HG03342 (cell line): ENCODE data around the gene MYO15B.

ENCODE experiments used
- ATAC-seq: cut with Tn5 transposase; IDR thresholded peaks from one replicate; pipeline ENCODE4 v1.9.1; 2021; ENCODE audit warnings: mild to moderate bottlenecking, moderate library complexity; ENCODE audit not compliant: unreplicated experiment

The MYO15B gene

DNA sequence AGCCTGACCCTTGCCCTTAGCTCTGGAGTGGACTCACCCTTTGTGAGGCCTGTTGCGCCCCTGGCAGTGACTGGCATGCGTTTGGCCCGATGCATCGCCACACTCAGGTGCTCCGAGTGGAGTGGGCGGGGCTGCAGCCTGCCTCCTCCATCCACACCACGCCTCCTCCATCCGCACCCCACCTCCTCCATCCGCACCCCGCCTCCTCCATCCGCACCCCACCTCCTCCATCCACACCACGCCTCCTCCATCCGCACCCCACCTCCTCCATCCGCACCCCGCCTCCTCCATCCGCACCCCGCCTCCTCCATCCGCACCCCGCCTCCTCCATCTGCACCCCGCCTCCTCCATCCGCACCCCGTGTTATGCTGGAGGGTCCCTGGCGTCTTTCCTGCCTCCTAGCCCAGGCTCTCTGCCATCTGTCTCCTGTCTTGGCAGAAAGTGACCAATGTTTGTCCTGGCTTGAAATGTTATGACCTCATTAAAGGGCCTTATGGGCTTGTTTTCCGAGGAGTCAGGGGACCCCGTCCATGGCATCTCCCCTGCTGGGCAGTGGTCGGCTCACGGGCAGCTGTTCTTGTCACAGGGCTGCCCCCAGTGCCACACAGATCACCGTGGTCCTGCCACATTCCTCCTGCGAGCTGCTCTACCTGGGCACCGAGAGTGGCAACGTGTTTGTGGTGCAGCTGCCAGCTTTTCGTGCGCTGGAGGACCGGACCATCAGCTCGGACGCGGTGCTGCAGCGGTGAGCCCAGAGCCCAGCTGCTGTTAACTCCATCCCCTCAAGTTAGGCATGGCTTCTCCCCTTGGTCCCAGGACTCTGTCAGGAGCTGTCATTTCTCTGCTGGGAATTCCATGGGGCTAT, 28.7 kb upstream of the MYO15B start:
- no peak for ATAC-seq

- no peak for ATAC-seq
Measured at GRCh38 chr17:75559958-75560533, 27.6 kb upstream of the MYO15B start.

- no peak for ATAC-seq
Measured at GRCh38 chr17:75561927-75562603, 25.5 kb upstream of the MYO15B start.

GRCh38 chr17:75563063-75563758, 24.4 kb upstream of the MYO15B start:
- ATAC-seq = no peak

DNA sequence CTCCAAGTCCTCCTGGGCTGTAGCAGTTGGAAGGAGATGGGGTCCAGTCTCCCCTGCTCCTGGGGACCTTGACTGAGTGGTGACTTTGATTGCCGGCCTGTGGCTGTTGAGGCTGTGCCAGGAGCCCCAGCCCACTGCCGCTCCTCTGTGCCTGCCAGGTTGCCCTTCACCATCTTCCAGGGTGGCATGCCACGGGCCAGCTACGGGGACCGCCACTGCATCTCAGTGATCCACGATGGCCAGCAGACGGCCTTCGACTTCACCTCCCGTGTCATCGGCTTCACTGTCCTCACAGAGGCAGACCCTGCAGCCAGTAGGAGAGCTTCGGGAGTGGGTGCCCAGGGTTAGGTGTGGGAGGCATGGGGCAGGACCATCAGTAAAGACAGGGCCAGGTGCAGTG, 23.4 kb upstream of the MYO15B start:
- no peak for ATAC-seq

GRCh38 chr17:75565066-75565465, 22.5 kb upstream of the MYO15B start:
- ATAC-seq = no peak

DNA sequence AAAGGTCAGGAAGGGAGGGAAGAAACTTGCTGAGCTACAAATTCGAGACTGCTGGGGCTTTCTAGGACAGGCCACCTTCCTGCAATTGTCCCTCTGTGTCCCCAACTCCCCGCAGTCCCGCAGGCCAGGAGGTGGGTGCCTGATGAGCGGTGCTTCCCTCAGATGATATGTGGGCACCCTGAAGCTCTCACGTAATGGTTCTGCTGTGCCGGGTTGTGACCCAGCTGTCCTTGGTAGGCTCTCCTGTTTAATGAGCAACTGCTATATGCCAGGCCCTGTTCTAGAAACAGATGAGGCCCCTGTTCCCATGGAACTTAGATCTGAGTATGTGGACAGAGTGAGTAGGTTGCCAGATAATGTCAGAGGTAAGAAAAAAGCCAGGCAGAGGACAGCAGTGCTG, 22.0 kb upstream of the MYO15B start:
- no peak for ATAC-seq

DNA sequence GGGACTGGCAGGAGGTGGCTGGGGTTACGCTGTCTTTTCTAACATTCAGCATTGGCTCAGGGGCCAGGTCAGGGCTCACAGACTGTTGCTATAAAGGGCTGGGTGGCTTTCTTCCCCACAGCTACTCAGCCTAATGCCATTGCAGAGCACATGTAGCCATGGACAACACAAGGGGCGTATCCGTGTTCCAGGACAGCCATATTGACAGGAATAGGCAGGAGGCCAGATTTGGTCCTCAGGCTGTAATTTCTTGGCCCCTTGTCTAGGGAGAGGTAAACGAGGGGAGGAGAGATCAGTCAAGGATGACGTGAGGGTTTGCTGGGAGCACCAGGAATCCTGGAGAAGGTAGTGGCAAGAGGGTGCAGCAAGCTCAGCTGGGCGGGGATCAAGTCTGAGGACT, 21.2 kb upstream of the MYO15B start:
- no peak for ATAC-seq

GRCh38 chr17:75566834-75567233, 20.8 kb upstream of the MYO15B start:
- no peak for ATAC-seq

DNA sequence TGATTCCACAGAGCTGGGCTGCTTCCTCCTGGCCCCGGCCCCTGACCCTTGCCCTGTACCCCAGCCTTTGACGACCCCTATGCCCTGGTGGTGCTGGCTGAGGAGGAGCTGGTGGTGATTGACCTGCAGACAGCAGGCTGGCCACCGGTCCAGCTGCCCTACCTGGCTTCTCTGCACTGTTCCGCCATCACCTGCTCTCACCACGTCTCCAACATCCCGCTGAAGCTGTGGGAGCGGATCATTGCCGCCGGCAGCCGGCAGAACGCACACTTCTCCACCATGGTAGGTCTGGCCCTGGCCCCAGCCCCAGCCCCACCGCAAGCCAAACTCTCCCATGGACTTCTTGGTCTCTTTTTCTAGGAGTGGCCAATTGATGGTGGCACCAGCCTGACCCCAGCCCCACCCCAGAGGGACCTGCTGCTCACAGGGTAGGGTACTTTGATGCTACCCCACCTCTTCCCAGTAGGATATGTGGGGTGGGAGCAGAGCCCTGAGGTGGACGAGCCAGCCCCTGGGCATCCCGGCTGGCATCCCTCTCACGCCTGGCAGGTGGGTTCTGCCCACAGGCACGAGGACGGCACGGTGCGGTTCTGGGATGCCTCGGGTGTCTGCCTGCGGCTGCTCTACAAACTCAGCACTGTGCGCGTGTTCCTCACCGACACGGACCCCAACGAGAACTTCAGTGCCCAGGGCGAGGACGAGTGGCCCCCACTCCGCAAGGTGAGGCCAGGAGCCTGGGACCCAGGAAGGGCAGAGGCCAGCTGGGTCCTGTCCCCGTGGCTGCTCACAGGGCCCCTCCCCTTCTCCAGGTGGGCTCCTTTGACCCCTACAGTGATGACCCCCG, 19.0 kb upstream of the MYO15B start:
- ATAC-seq = no peak

DNA sequence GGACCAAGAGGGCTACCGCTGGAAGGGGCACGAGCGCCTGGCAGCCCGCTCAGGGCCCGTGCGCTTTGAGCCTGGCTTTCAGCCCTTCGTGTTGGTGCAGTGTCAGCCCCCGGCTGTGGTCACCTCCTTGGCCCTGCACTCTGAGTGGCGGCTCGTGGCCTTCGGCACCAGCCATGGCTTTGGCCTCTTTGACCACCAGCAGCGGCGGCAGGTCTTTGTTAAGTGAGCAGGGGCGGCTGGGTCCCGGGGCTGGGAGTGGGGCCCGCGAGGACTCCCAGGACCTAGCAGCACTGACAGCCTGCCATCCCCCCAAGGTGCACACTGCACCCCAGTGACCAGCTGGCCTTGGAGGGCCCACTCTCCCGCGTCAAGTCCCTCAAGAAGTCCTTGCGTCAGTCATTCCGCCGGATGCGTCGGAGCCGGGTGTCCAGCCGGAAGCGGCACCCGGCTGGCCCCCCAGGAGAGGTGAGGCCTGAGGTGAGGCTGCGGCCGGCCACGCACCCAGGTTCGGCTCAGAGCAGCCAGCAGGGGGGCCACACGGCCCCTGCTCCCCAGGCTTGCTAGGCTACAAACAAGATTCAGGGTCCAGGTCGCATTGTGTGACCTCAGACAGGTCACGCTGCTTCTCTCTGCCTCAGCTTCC, 17.4 kb upstream of the MYO15B start:
- no peak for ATAC-seq

- peak; percentile 11 for ATAC-seq
Measured at GRCh38 chr17:75570772-75571171, 16.8 kb upstream of the MYO15B start.

GRCh38 chr17:75571197-75571884, 16.3 kb upstream of the MYO15B start:
- peak; percentile 73 for ATAC-seq

DNA sequence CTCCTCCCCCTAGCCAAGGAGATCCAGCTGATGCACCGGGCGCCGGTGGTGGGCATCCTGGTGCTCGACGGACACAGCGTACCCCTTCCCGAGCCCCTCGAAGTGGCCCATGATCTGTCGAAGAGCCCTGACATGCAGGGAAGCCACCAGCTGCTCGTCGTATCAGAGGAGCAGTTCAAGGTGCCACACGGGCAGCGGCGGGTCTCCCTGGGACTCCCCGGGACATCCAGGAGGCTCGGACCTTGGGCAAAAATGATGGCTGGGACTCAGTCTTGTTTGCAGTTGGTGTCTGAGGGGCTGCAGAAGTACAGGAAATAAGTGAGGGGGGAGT, 15.8 kb upstream of the MYO15B start:
- ATAC-seq = no peak

- no peak for ATAC-seq
Measured at GRCh38 chr17:75572713-75573539, 14.7 kb upstream of the MYO15B start.

DNA sequence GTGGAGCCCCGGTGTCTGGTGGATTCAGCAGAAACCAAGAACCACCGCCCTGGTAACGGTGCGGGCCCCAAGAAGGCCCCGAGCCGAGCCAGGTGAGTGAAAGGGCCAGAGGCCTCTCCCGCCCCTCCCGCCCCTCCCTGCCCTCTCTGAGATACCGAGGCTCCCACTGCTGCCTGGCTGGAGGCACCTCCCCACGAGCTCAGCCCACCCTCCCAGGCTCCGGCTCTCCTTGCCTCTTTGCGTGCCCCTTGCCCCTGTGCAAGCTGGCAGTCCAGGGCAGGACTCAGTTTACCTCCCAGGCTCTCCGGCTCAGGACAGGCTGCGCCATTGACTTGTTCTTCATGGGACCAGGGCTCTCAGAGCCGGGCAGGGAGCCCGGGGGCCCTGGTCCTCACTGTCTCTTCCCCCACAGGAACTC, 14.1 kb upstream of the MYO15B start:
- no peak for ATAC-seq

GRCh38 chr17:75573994-75574393, 13.6 kb upstream of the MYO15B start:
- no peak for ATAC-seq

- no peak for ATAC-seq
Measured at GRCh38 chr17:75574404-75575036, 13.1 kb upstream of the MYO15B start.
